Ishikawa (cell line): ENCODE results near the gene DONSON.

Experiments used
- CEBPB ChIP-seq: IDR thresholded peaks from 2 replicates; pipeline ENCODE4 v1.6.1; 2012
- EGR1 ChIP-seq: IDR thresholded peaks from 2 replicates; pipeline ENCODE4 v1.6.1; 2012
- EP300 ChIP-seq: IDR thresholded peaks from 2 replicates; pipeline ENCODE4 v1.6.1; 2012; ENCODE audit warnings: borderline replicate concordance
- FOXM1 ChIP-seq: IDR thresholded peaks from 2 replicates; pipeline ENCODE4 v1.6.1; 2012; ENCODE audit warnings: low read depth, borderline replicate concordance
- NFIC ChIP-seq: IDR thresholded peaks from 2 replicates; pipeline ENCODE4 v1.6.1; 2012
- TCF12 ChIP-seq: IDR thresholded peaks from 2 replicates; pipeline ENCODE4 v1.6.1; 2012; ENCODE audit warnings: low read depth
- YY1 ChIP-seq: IDR thresholded peaks from 2 replicates; pipeline ENCODE4 v1.6.1; 2012; ENCODE audit warnings: low read depth
- ZBTB7A ChIP-seq: IDR thresholded peaks from 2 replicates; pipeline ENCODE4 v1.6.1; 2012; ENCODE audit warnings: low read depth
- TF ChIP-seq, protein P1 (sequence below): IDR thresholded peaks from 2 replicates; pipeline ENCODE4 v1.6.1; 2012
- TF ChIP-seq, protein P2 (sequence below): IDR thresholded peaks from 2 replicates; pipeline ENCODE4 v1.6.1; 2012; ENCODE audit warnings: low read depth, mild to moderate bottlenecking

DNA sequence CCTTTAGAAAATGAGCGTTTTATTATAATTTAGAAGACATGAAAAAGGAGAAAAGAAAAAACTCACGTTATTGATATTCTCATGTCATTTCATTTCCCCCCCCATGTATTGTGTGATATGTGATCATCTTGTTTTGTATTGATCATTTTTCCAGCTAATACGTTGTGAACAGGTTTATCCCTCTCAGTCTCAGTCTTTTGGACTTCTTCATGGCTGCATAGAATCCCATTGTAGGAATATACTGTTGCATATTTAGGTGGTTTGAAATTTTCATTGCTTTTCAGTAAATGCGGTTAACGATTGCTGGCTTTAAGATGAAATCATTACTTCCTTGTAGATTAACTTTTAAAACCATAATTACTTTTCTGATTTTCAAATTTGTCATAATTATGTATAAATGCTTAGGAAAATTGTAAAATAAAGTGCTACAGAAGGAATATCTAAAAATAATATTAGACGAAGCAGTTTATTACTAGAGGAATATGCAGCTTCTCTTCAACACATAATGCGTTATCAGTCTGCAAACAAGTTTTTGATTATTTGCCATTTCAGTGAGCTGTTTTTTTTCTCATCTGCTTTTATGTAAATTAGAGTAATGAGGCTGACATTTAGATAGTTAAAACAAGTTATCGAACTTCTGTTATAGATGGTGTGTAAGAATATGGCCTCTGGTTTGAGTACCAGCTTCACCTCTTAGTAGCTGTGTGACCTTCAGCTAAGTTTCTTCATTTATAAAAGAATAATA is 43.9 kb downstream of the DONSON start:
- TF ChIP-seq, protein P1, sequence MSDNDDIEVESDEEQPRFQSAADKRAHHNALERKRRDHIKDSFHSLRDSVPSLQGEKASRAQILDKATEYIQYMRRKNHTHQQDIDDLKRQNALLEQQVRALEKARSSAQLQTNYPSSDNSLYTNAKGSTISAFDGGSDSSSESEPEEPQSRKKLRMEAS, result no peak
- TF ChIP-seq TCF12 (no peak), FOXM1 (no peak), CEBPB (no peak), EP300 (no peak), EGR1 (no peak), ZBTB7A (no peak), YY1 (no peak), NFIC (no peak)
- TF ChIP-seq, protein P2, sequence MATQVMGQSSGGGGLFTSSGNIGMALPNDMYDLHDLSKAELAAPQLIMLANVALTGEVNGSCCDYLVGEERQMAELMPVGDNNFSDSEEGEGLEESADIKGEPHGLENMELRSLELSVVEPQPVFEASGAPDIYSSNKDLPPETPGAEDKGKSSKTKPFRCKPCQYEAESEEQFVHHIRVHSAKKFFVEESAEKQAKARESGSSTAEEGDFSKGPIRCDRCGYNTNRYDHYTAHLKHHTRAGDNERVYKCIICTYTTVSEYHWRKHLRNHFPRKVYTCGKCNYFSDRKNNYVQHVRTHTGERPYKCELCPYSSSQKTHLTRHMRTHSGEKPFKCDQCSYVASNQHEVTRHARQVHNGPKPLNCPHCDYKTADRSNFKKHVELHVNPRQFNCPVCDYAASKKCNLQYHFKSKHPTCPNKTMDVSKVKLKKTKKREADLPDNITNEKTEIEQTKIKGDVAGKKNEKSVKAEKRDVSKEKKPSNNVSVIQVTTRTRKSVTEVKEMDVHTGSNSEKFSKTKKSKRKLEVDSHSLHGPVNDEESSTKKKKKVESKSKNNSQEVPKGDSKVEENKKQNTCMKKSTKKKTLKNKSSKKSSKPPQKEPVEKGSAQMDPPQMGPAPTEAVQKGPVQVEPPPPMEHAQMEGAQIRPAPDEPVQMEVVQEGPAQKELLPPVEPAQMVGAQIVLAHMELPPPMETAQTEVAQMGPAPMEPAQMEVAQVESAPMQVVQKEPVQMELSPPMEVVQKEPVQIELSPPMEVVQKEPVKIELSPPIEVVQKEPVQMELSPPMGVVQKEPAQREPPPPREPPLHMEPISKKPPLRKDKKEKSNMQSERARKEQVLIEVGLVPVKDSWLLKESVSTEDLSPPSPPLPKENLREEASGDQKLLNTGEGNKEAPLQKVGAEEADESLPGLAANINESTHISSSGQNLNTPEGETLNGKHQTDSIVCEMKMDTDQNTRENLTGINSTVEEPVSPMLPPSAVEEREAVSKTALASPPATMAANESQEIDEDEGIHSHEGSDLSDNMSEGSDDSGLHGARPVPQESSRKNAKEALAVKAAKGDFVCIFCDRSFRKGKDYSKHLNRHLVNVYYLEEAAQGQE, result no peak
